Breast epithelium (tissue), 4 donors: ENCODE results near the gene ADAM20. TPM values are rescaled to one million over a fixed set of nuclear protein-coding genes. Genes with fewer than 3 reads are reported as not detected.
A peak's percentile ranks its signal among the peaks of the same experiment; 100 is the strongest.

Source experiments
- DNase-seq, 2 donors: peaks; one replicate each; pipeline ENCODE4 v3.0.0-alpha.2; 2019; ENCODE audit warnings: low spot score in 2 of 2
- H3K27ac ChIP-seq, 2 donors: fragments of 200-600 bp; sonication (generic) in 1 of 2; one replicate each; pipeline ENCODE4 v1.5.1; 2016 to 2019; ENCODE audit warnings: mild to moderate bottlenecking in 1 of 2
- H3K27me3 ChIP-seq, 2 donors: fragments of 200-600 bp; sonication (generic) in 1 of 2; one replicate each; pipeline versions ENCODE4 v1.5.1 to v1.6.0; 2017 to 2019; ENCODE audit warnings: control low read depth in 1 of 2, mild to moderate bottlenecking in 1 of 2
- H3K36me3 ChIP-seq: fragments of 200-600 bp; one replicate; pipeline ENCODE4 v1.5.1; 2019
- H3K4me1 ChIP-seq, 2 donors: fragments of 200-600 bp; sonication (generic); one replicate each; pipeline ENCODE4 v1.5.1; 2016 to 2019; ENCODE audit warnings: control low read depth in 1 of 2
- H3K4me3 ChIP-seq, 3 donors: fragments of 200-600 bp; sonication (generic); 1 replicate in 2 of 3; 2 replicates in 1 of 3; pipeline ENCODE4 v1.5.1; 2016 to 2019; ENCODE audit warnings: mild to moderate bottlenecking in 3 of 3, moderate library complexity in 2 of 3
- H3K9me3 ChIP-seq, 2 donors: fragments of 200-600 bp; sonication (generic) in 1 of 2; one replicate each; pipeline ENCODE4 v1.5.1; 2016 to 2019; ENCODE audit warnings: control low read depth in 1 of 2
- POLR2A ChIP-seq: fragments of 450-650 bp; IDR thresholded peaks from one replicate; pipeline ENCODE4 v1.6.1; 2016; ENCODE audit warnings: antibody characterized with exemption, mild to moderate bottlenecking, moderate library complexity
- POLR2AphosphoS5 ChIP-seq, 3 donors: sonication (generic); formaldehyde crosslinking; IDR thresholded peaks; one replicate each; pipeline ENCODE4 v1.6.1; 2017; ENCODE audit warnings: antibody characterized with exemption in 3 of 3
- intact Hi-C: fragments of 100-400 bp; cut with DNase I; formaldehyde crosslinking; loops from one replicate; pipeline ENCODE4 v1.15.1; 2023; ENCODE audit warnings: low total_unique reads
- total RNA-seq, 3 donors: library from RNA; depleted of rRNA; stranded (reverse); fragments of >200 nt; gene quantifications; one replicate each; pipeline ENCODE4 v1.1.0, GENCODE V29; 2016
- TF ChIP-seq, protein P1 (sequence below), 3 donors: fragments of 450-650 bp; IDR thresholded peaks; one replicate each; pipeline ENCODE4 v1.5.1; 2016 to 2017; ENCODE audit warnings: antibody characterized with exemption in 3 of 3, mild to moderate bottlenecking in 3 of 3, moderate library complexity in 3 of 3

ADAM20 gene
- total RNA-seq, 3 donors from 2014 or later: 3.4 to 4.4 (median 3.6) TPM

DNA sequence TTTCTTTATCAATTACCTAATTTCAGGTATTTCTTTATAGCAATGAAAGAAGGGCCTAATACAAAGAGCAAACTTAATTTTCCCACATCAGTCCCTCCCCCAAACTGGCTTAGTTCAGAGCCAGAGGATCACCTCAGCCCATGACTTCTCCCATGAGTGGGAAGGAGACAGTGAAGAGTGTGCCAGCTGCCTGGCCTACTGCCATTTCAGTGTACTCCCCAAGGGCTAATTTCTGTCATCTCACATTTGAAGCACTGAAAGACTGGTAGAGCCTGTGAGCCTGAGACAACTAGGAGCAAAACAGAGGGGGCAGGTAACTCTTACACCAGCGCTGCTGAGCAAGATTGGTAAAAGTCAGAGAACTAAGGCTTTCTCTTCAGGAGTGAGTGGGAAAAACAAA is 29.1 kb upstream of the ADAM20 start:
- intact Hi-C loops: no loop called here
- H3K36me3 ChIP-seq: peaks cover 7% of the 10 kb centered on the region
- no peak for DNase-seq

DNA sequence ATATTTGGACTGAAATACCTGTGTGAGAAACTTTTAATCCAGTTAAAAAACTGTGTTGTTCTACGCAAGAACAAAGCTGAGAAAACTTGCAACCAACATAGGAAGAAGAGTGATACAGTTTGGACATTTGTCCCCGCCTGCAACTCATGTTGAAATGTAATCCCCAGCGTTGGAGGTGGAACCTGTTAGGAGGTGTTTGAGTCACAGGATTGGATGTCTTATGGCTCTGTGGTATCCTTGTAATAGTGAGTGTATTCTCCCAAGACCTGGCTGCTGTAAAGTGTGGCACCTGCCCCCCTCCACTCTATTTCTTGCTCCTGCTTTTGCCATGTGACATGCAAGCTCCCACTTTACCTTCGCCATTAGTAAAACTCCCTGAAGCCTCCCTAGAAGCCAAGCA is 28.6 kb upstream of the ADAM20 start:
- no peak overlapping the region for H3K27ac ChIP-seq
- H3K9me3 ChIP-seq: peaks cover 8 to 9% of the 10 kb centered on the region in 2 donors
- H3K4me3 ChIP-seq: no peak overlapping the region
- no peak for DNase-seq
- H3K27me3 ChIP-seq: no peaks in the 10 kb centered on the region
- H3K4me1 ChIP-seq: no peaks in the 10 kb centered on the region
- TF ChIP-seq POLR2A (no peak), POLR2AphosphoS5 (IDR thresholded peaks at IDR 0.05) (no peak)
- TF ChIP-seq, protein P1, sequence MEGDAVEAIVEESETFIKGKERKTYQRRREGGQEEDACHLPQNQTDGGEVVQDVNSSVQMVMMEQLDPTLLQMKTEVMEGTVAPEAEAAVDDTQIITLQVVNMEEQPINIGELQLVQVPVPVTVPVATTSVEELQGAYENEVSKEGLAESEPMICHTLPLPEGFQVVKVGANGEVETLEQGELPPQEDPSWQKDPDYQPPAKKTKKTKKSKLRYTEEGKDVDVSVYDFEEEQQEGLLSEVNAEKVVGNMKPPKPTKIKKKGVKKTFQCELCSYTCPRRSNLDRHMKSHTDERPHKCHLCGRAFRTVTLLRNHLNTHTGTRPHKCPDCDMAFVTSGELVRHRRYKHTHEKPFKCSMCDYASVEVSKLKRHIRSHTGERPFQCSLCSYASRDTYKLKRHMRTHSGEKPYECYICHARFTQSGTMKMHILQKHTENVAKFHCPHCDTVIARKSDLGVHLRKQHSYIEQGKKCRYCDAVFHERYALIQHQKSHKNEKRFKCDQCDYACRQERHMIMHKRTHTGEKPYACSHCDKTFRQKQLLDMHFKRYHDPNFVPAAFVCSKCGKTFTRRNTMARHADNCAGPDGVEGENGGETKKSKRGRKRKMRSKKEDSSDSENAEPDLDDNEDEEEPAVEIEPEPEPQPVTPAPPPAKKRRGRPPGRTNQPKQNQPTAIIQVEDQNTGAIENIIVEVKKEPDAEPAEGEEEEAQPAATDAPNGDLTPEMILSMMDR (IDR thresholded peaks at IDR 0.05): no peak
- peaks cover 7% of the 10 kb centered on the region for H3K36me3 ChIP-seq
- intact Hi-C loops: no loop called here

More for the DNA sequence above, 29.1 kb upstream of the ADAM20 start:
- H3K27me3 ChIP-seq: no peaks in the 10 kb centered on the region
- peaks cover 8 to 9% of the 10 kb centered on the region in 2 donors for H3K9me3 ChIP-seq
- H3K27ac ChIP-seq: no peak overlapping the region
- TF ChIP-seq, protein P1 (IDR thresholded peaks at IDR 0.05): no peak
- no peak for TF ChIP-seq POLR2AphosphoS5 (IDR thresholded peaks at IDR 0.05)
- no peak for TF ChIP-seq POLR2A
- no peak overlapping the region for H3K4me3 ChIP-seq
- H3K4me1 ChIP-seq: no peaks in the 10 kb centered on the region

DNA sequence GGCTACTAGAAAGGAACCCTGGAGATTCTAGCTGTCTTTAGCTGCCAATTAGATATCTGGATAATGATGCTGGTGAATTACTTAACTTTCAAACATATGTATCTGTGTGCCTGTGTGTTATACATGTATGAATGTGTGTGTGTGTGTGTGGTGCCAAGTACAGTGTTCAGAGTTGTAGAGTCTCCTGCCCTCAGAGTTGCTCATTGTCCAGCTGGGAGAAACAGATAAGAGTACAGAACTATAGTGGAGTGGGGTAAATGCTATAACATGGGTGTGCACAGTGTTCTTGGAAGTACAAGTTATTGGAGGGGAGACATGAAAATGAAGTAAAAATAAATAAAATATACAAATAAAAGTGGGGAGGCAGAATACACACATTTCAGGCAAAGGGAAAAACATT is 23.6 kb upstream of the ADAM20 start:
- intact Hi-C loops: no loop called here
- no peak for DNase-seq
- Histone ChIP-seq H3K27me3 (no peaks in the 10 kb centered on the region), H3K27ac (no peak overlapping the region), H3K36me3 (no peaks in the 10 kb centered on the region), H3K9me3 (peaks cover 8 to 9% of the 10 kb centered on the region in 2 donors), H3K4me3 (no peak overlapping the region), H3K4me1 (no peaks in the 10 kb centered on the region)
- TF ChIP-seq POLR2AphosphoS5 (IDR thresholded peaks at IDR 0.05) (no peak), POLR2A (no peak)
- TF ChIP-seq, protein P1 (IDR thresholded peaks at IDR 0.05): no peak

DNA sequence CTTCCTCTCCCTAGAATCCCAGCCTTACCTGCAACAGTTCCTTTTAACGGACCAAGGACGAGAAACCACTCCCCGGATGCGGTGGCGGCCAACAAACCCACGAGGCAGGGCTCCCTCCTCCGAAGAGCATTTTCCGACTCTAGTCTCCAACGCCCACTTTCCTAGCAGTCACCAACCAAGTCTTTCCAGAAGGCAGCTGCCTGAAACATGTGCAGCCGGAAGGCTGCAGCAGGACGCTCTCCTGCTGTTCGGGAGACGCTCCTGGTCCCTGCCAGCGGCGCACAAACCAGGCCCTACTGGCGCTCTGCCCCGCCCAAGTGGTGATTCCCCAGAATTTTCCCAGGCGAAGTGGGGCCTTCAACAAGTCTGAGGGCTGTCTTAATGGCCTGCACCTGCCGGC is 21.1 kb upstream of the ADAM20 start:
- H3K4me3 ChIP-seq: peak overlapping the region in 1 of 3 donors; percentile 15
- intact Hi-C loops: no loop called here
- no peaks in the 10 kb centered on the region for H3K27me3 ChIP-seq
- no peaks in the 10 kb centered on the region for H3K4me1 ChIP-seq
- no peaks in the 10 kb centered on the region for H3K36me3 ChIP-seq
- H3K9me3 ChIP-seq: no peaks in the 10 kb centered on the region
- H3K27ac ChIP-seq: no peak overlapping the region
- TF ChIP-seq POLR2AphosphoS5 (IDR thresholded peaks at IDR 0.05) (no peak), POLR2A (no peak)
- no peak for DNase-seq

DNA sequence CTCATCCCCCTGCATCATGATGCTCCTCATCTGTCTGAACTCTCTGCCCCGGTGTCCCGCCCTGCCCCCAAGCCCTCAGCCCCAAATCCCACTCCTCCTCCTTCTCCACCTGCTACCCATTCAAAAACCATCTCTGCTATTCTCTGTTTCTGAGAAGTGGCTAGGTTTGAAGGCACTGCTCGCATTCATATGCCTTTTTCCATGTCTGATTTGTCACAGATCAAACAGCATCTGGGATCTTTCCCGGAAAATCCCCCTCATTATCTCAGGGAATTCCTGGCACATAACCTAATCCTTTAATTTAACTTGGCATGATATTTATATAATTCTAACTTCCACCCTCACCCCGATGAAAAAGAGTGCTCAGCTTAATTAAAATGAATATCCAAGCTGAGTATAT is 3.3 kb upstream of the ADAM20 start:
- Histone ChIP-seq H3K4me3 (no peak overlapping the region), H3K36me3 (no peaks in the 10 kb centered on the region), H3K9me3 (peaks cover 0 to 3% of the 10 kb centered on the region in 2 donors), H3K27ac (no peak overlapping the region), H3K4me1 (no peaks in the 10 kb centered on the region), H3K27me3 (no peaks in the 10 kb centered on the region)
- no peak for DNase-seq
- TF ChIP-seq, protein P1 (IDR thresholded peaks at IDR 0.05): no peak
- TF ChIP-seq POLR2A: no peak
- TF ChIP-seq POLR2AphosphoS5 (IDR thresholded peaks at IDR 0.05): no peak
- intact Hi-C loops: no loop called here

DNA sequence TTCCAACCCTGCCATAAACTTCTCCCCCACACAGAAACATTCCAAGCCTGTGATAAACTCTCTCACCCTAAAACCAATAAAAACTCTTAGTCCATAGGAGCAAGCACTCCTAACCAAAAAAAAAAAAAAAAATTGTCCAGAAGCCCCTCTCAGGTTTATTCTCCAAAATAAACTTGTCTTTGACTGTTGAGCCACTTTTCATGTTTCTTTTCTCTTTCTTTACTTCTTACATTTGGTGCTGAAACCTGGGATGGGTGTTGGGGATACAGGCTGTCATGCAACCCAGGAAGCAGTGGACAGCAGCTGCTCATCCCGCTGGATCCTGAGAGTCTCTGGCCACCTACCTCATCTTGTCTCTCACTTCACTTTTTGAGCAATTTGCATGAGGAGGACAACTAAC is 2.0 kb upstream of the ADAM20 start:
- Histone ChIP-seq H3K4me3 (no peak overlapping the region), H3K27ac (no peak overlapping the region), H3K9me3 (peaks cover 0 to 7% of the 10 kb centered on the region in 2 donors), H3K27me3 (no peaks in the 10 kb centered on the region), H3K36me3 (no peaks in the 10 kb centered on the region), H3K4me1 (no peaks in the 10 kb centered on the region)
- intact Hi-C loops: no loop called here
- DNase-seq: no peak
- TF ChIP-seq, protein P1 (IDR thresholded peaks at IDR 0.05): no peak
- TF ChIP-seq POLR2AphosphoS5 (IDR thresholded peaks at IDR 0.05): no peak
- no peak for TF ChIP-seq POLR2A
